ENCODE measurements around the gene TRAM2.

Gene TRAM2

DNA sequence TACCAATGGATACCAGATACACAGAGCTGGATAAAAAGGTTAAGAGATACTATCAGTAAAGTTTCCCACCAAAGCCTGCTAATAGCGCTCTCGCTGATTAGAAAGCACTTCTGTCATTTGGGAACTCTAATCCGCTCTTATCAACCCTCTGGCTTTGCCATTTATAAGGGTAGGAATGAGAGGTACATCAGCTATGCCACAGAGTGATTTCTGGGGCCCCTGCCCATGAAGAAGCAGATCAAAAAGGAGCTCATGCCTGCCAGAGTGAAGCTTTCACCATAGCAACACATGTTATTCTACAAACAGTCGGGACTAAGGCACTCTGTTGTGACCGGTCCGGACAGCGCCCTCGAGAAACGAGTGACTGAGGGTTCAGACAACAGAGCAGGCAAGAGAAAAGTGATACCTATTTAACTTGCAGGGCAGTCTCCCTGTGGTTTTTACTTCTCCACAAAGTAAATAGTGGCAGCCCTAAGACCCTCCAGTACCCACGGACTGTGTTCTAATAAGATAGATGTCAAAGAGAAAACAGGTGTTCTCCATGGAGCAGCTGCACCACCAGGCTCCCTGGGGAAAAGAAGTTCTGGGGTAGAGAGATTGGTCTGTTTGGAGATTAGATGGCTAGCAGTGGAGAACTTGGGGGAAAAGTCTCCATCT, 5.6 kb downstream of the TRAM2 start:
- H3K4me3 ChIP-seq (ENCODE audit: low read length): peak overlapping the region; percentile 15
- peak; percentile 69 for DNase-seq (ENCODE audit: low read depth)
- TF ChIP-seq, protein P1, sequence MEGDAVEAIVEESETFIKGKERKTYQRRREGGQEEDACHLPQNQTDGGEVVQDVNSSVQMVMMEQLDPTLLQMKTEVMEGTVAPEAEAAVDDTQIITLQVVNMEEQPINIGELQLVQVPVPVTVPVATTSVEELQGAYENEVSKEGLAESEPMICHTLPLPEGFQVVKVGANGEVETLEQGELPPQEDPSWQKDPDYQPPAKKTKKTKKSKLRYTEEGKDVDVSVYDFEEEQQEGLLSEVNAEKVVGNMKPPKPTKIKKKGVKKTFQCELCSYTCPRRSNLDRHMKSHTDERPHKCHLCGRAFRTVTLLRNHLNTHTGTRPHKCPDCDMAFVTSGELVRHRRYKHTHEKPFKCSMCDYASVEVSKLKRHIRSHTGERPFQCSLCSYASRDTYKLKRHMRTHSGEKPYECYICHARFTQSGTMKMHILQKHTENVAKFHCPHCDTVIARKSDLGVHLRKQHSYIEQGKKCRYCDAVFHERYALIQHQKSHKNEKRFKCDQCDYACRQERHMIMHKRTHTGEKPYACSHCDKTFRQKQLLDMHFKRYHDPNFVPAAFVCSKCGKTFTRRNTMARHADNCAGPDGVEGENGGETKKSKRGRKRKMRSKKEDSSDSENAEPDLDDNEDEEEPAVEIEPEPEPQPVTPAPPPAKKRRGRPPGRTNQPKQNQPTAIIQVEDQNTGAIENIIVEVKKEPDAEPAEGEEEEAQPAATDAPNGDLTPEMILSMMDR (conservative IDR thresholded peaks at IDR 0.05; ENCODE audit: low read length): no peak

DNA sequence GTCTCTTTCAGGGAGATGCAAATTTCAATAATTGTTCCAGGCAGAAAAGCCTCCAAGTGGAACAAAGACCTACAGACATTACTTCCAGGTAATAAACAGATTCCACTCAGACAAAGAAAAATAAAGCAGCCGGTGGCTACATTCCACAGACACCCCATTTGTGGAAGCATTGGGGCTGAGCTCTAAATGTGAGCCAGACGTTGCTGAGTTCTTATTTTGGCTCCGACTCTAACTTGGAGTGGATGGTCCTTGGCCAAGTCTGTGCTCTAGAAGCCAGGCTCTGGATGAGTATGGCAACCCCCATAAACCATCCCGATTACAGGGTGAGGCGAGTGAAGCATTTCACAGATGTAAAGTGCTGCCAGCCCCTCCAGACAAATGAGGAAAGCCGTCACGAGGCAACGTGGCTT, 6.6 kb downstream of the TRAM2 start:
- TF ChIP-seq, protein P1 (conservative IDR thresholded peaks at IDR 0.05; ENCODE audit: low read length): no peak
- H3K4me3 ChIP-seq (ENCODE audit: low read length): peak overlapping the region; percentile 25
- peak; percentile 93 for DNase-seq (ENCODE audit: low read depth)

DNA sequence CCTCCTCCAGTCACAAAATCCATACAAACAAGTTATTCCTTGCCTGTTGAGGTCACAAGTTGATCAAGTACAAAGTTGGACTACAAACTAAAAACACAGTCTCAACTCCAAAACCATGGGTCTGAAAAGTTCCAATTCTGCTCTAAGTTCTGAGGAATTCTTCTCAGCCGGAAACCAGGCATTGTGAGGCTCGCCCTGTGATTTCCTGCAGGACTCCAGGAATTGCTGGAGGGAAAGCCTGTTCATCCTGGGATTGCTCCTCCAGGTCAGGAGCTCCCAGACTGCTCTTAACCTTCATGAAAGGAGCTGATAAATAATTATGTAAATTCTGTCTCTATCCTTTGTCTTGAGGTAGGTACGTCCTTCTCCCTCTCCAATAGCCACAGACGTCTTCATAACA, 8.5 kb downstream of the TRAM2 start:
- TF ChIP-seq, protein P1 (conservative IDR thresholded peaks at IDR 0.05; ENCODE audit: low read length): no peak
- no peak for DNase-seq (ENCODE audit: low read depth)
- H3K4me3 ChIP-seq (ENCODE audit: low read length): no peak overlapping the region

DNA sequence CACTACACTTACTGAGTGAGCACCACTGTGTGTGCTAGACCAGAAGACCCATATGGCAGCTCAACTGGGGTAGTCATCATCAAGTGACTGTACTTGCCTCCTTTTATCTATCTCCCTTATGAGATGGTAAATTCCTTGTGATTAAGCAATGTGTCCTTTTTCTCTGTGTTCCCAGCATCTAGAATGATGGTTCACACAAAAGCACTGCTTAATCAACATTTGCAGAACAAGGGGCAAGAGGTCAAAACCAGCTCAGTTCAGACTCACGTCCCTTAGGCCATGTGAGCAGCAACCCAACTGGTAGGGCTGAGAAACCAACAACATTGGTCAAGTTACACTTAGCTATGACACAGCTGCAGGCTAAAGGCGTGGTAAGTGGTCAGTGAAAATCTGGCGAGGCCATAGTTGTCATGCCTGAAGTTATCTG, 10.0 kb downstream of the TRAM2 start:
- TF ChIP-seq, protein P1 (conservative IDR thresholded peaks at IDR 0.05; ENCODE audit: low read length): no peak
- H3K4me3 ChIP-seq (ENCODE audit: low read length): no peak overlapping the region
- peak; percentile 95 for DNase-seq (ENCODE audit: low read depth)

DNA sequence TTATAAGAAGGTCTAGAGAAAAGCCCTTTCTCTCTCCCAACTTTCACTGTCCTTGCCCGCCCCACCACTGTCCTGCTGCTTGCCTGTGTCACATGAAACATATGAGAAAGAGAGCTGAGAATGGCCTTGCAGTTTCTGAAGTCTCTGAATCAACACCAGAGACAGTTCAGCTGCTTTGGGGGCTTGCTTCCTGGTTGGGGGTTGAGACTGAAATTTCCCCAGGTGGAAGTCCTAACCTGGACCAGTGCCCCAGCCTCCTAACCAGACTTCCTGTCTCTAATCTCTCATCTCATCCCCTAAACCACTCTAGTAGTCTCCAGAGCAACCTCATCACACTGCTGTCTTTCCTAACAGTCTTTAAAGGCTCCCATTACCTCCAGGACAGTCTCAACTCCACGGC, 10.7 kb downstream of the TRAM2 start:
- DNase-seq (ENCODE audit: low read depth): no peak
- TF ChIP-seq, protein P1 (conservative IDR thresholded peaks at IDR 0.05; ENCODE audit: low read length): no peak
- H3K4me3 ChIP-seq (ENCODE audit: low read length): no peak overlapping the region

DNA sequence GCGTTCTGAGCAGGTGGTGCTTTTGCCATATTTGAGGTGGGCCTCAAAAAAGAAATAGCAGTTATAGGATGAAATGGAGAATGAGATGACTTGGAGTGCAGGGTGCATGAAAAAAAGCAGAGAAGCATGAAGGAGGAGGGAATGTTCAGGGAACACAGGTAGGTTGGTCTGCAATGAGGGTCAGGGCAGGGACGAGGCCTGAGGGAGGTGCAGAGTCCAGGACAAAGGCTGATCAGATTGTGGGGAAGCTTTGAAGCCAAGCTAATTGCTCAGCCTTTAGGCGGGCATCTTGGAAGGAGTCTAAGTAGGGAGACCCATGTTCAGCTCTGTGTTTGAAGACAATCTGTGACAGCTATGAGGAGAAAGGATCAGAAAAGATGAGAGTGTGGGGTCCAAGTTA, 12.0 kb downstream of the TRAM2 start:
- DNase-seq (ENCODE audit: low read depth): no peak
- no peak overlapping the region for H3K4me3 ChIP-seq (ENCODE audit: low read length)
- TF ChIP-seq, protein P1 (conservative IDR thresholded peaks at IDR 0.05; ENCODE audit: low read length): no peak

DNA sequence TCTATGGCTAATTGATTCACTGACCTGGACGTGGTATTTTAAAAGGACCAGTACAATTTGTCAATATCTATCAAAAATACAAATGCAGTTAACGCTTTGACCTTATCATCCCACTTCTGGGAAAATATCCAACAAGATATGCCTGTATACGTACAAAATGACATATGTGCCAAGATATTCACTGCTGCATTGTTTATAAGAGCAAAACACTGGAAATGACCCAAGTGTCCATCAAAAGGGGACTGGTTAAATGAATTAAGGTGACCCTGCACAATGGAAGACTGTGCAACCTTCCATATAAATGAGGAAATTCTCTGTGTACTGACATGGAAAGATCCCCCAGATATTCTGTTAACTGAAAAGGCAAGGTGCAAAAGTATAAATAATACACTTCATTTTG, 13.9 kb downstream of the TRAM2 start:
- no peak for DNase-seq (ENCODE audit: low read depth)
- TF ChIP-seq, protein P1 (conservative IDR thresholded peaks at IDR 0.05; ENCODE audit: low read length): no peak
- H3K4me3 ChIP-seq (ENCODE audit: low read length): no peak overlapping the region
